ENCODE results near the gene NPC2.

Gene NPC2

DNA sequence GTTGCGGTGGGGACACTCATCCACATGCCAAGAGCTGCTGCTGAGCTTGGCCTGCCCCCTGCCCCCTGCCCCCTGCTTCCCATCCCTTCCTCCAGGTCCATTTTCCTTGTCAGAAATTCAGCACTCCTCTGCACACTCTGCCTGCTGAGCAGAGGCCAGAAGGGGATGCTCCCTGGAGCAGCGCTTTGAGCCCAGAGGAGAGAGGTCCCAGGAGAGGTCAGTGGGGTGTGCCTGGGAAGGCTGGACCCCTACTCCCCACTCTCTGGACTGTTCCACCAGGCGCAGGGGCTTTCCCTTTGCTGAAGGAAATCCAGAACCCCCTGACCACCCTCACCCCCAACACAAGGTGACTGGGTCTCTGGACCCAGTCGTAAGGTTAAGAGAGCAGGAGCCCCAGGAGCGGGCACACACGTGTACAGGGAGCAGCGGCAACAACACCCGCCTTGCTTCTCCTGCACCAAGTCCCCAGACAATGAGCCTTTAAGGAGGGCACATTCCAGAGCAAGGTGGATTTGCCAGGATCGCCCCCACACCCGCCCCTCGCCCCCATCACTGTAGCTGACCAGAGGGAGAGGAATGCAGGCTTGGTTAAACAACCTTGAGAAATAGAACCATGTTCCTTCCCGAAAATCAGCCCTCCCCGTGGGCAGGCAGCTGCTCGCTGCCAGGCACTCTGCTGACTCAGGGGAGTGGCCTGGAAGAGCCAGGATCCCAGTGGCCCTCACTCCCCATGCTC, 31.1 kb upstream of the NPC2 start:
- peaks cover 23% of the 10 kb centered on the region for H3K4me1 Mint-ChIP-seq
- no peak for DNase-seq
- no peaks in the 10 kb centered on the region for H3K36me3 Mint-ChIP-seq (ENCODE audit: low read depth)
- peaks cover 31% of the 10 kb centered on the region for H3K27me3 Mint-ChIP-seq (ENCODE audit: low read depth, poor library complexity)
- no peak overlapping the region for H3K27ac Mint-ChIP-seq
- no peak for TF ChIP-seq CTCF (IDR thresholded peaks at IDR 0.05)
- H3K9me3 Mint-ChIP-seq, result no peaks in the 10 kb centered on the region
- no peak overlapping the region for H3K4me3 Mint-ChIP-seq

GRCh38 chr14:74522740-74523139, 29.6 kb upstream of the NPC2 start:
- Mint-ChIP-seq H3K27me3 (ENCODE audit: low read depth, poor library complexity) (peaks cover 29% of the 10 kb centered on the region), H3K9me3 (no peaks in the 10 kb centered on the region), H3K4me3 (no peak overlapping the region), H3K4me1 (peaks cover 30% of the 10 kb centered on the region), H3K27ac (no peak overlapping the region), H3K36me3 (ENCODE audit: low read depth) (no peaks in the 10 kb centered on the region)
- no peak for DNase-seq
- TF ChIP-seq CTCF (IDR thresholded peaks at IDR 0.05), result no peak

DNA sequence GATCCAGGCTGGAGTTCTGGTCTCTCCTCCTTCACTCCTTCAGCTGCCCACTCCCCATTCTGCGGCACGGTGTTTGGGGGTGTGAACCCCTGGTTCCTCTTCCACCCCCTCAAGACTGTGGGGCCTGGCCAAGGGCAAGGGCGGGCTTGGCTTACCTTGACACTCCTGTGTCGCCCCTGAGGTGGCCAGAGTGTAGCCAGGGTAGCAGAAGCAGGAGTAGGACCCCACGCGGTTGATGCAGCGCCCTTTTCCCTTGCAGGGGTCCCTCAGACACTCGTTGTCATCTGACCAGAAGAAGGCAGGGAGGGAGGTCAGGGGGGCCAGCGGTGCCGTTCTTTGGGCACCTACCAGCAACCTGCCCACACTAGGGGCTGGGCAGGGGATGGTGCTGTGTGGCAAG, 28.7 kb upstream of the NPC2 start:
- H3K27me3 Mint-ChIP-seq (ENCODE audit: low read depth, poor library complexity), result peaks cover 25% of the 10 kb centered on the region
- H3K4me1 Mint-ChIP-seq, result peaks cover 30% of the 10 kb centered on the region
- H3K36me3 Mint-ChIP-seq (ENCODE audit: low read depth), result no peaks in the 10 kb centered on the region
- no peak overlapping the region for H3K4me3 Mint-ChIP-seq
- TF ChIP-seq CTCF (IDR thresholded peaks at IDR 0.05), result no peak
- H3K27ac Mint-ChIP-seq, result no peak overlapping the region
- H3K9me3 Mint-ChIP-seq, result no peaks in the 10 kb centered on the region
- DNase-seq, result no peak

DNA sequence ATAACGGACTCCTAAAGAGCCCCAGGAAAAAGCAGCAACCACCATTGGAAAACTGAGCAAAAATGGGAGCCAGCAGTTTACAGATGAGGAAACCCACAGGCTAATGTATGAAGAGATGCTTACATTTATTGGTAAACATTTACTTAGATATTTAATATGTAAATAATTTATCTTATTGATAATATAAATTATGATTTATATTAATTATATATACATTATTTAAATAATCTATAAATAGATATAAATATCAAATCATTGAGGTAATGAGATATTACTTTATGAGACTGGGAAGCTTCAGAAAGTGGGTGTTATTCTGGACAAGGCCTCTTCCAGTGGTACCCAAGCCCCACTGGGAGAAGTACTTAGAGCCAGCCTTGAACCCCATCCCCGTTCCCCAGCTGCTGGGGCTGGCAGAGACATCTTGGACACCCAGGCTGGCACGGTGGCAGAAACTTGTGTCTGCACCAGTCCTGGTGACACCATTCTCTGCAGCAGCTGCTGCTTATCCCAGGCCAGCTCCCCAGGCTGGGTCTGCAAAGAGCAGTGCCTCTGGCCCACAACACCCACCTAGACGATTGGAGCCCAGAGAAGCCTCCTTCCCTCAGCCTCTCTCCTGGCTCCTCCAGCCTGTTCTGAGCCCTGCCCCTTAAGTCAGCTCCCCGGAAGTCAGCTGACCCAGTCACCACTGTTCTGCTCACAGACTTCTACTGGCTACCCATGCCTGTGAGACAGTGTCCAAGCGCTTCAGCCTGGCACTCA, 26.4 kb upstream of the NPC2 start:
- Mint-ChIP-seq H3K4me1 (peaks cover 17% of the 10 kb centered on the region), H3K4me3 (no peak overlapping the region), H3K36me3 (ENCODE audit: low read depth) (no peaks in the 10 kb centered on the region), H3K27ac (no peak overlapping the region), H3K27me3 (ENCODE audit: low read depth, poor library complexity) (peaks cover 17% of the 10 kb centered on the region), H3K9me3 (no peaks in the 10 kb centered on the region)
- DNase-seq, result no peak
- no peak for TF ChIP-seq CTCF (IDR thresholded peaks at IDR 0.05)

DNA sequence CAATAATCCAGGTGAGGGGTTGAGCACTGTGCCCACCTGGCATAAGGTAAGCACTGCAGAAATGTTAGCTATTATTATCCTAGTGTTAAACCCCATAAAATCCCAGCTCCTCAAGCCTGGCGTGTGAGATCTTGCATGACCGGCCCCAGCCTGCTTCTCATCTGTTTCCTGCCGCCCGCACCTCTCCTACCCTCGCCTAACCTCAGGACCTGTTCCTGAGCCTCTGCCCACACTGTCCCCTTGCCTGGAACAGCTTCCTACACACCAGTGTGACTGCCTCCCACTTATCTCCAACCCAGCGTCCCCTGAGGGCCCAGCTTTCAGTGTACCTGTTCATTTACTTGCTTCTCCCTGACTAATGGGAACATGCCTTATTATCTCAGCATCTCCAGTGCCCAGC, 25.1 kb upstream of the NPC2 start:
- no peak for DNase-seq
- no peak overlapping the region for H3K27ac Mint-ChIP-seq
- no peaks in the 10 kb centered on the region for H3K36me3 Mint-ChIP-seq (ENCODE audit: low read depth)

More for the DNA sequence above, 25.1 kb upstream of the NPC2 start:
- Mint-ChIP-seq H3K4me1 (peaks cover 22% of the 10 kb centered on the region), H3K9me3 (no peaks in the 10 kb centered on the region), H3K27me3 (ENCODE audit: low read depth, poor library complexity) (peaks cover 14% of the 10 kb centered on the region), H3K4me3 (no peak overlapping the region)
- no peak for TF ChIP-seq CTCF (IDR thresholded peaks at IDR 0.05)

Data from nephron progenitor cell (in vitro differentiated cells).